Measurements from ENCODE around the gene DCHS1. TPM values are rescaled to one million over a fixed set of nuclear protein-coding genes. Genes with fewer than 3 reads are reported as not detected.

DCHS1 gene
- total RNA-seq, 2 donors from 2014 or later: 2.1 to 2.9 TPM

DNA sequence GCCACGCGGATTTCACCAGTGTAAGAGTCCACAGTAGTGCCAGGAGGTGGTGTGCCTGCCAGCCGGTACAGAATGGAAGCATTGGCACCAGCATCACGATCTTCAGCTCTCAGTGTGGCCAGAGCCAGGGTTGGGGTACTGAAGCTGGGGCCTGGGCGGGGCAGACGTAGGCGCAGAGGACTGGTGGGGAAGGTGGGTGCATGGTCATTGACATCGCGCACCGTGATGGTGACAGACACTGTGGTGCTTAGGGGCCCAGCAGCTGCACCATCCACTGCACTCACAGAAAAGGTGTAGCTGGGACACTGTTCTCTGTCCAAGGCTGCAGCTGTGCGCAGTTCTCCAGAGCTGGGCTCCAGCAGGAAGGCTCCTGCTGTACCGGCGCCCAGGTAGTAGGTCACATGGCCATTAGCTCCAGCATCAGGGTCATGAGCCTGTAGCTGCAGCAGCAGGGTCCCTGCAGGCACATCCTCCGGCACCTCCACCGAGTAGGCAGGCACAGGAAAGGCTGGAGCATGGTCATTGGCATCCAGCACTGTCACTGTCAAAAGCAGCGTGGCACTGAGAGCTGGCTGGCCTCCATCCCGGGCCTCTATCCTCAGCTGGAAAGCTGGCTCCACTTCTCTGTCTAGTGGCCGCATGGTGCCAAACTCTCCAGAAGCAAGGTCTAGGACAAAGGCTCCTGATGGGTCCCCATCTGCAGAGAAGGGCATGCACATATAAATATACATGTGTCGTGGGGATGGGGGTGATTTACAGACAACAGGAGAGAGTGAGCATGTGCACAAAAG is 28.4 kb downstream of the DCHS1 start:
- no peaks in the 10 kb centered on the region for H3K9me3 Mint-ChIP-seq
- DNase-seq: no peak
- peaks cover 20% of the 10 kb centered on the region for H3K4me1 Mint-ChIP-seq (ENCODE audit: low read depth)
- peak overlapping the region; percentile 23 to 38 for H3K4me3 Mint-ChIP-seq
- H3K36me3 Mint-ChIP-seq (ENCODE audit: insufficient read depth in 2 of 2): no peaks in the 10 kb centered on the region
- H3K27ac Mint-ChIP-seq: peak overlapping the region; percentile 29
- H3K27me3 Mint-ChIP-seq (ENCODE audit: low read depth): no peaks in the 10 kb centered on the region
- ATAC-seq (replicated peaks in 1 of 2): peak; percentile 8 to 17

- Mint-ChIP-seq H3K36me3 (ENCODE audit: insufficient read depth in 2 of 2) (no peaks in the 10 kb centered on the region), H3K4me3 (no peak overlapping the region), H3K27me3 (ENCODE audit: low read depth) (no peaks in the 10 kb centered on the region), H3K4me1 (ENCODE audit: low read depth) (peaks cover 20% of the 10 kb centered on the region), H3K27ac (no peak overlapping the region), H3K9me3 (no peaks in the 10 kb centered on the region)
- DNase-seq (no peak), ATAC-seq (replicated peaks in 1 of 2) (no peak)
Measured at GRCh38 chr11:6625832-6626420, 29.7 kb downstream of the DCHS1 start.

- DNase-seq (no peak), ATAC-seq (replicated peaks in 1 of 2) (no peak)
- Mint-ChIP-seq H3K9me3 (no peaks in the 10 kb centered on the region), H3K36me3 (ENCODE audit: insufficient read depth in 2 of 2) (no peaks in the 10 kb centered on the region), H3K4me3 (no peak overlapping the region), H3K4me1 (ENCODE audit: low read depth) (peaks cover 20% of the 10 kb centered on the region), H3K27me3 (ENCODE audit: low read depth) (no peaks in the 10 kb centered on the region), H3K27ac (no peak overlapping the region)
Measured at GRCh38 chr11:6625156-6625831, 30.3 kb downstream of the DCHS1 start.

- no peak for DNase-seq
- no peak overlapping the region for H3K27ac Mint-ChIP-seq
- H3K4me3 Mint-ChIP-seq: no peak overlapping the region
- no peaks in the 10 kb centered on the region for H3K36me3 Mint-ChIP-seq (ENCODE audit: insufficient read depth in 2 of 2)
- H3K27me3 Mint-ChIP-seq (ENCODE audit: low read depth): no peaks in the 10 kb centered on the region
- H3K4me1 Mint-ChIP-seq (ENCODE audit: low read depth): peaks cover 20% of the 10 kb centered on the region
- no peaks in the 10 kb centered on the region for H3K9me3 Mint-ChIP-seq
- no peak for ATAC-seq (replicated peaks in 1 of 2)
Measured at GRCh38 chr11:6623391-6624363, 31.9 kb downstream of the DCHS1 start.

DNA sequence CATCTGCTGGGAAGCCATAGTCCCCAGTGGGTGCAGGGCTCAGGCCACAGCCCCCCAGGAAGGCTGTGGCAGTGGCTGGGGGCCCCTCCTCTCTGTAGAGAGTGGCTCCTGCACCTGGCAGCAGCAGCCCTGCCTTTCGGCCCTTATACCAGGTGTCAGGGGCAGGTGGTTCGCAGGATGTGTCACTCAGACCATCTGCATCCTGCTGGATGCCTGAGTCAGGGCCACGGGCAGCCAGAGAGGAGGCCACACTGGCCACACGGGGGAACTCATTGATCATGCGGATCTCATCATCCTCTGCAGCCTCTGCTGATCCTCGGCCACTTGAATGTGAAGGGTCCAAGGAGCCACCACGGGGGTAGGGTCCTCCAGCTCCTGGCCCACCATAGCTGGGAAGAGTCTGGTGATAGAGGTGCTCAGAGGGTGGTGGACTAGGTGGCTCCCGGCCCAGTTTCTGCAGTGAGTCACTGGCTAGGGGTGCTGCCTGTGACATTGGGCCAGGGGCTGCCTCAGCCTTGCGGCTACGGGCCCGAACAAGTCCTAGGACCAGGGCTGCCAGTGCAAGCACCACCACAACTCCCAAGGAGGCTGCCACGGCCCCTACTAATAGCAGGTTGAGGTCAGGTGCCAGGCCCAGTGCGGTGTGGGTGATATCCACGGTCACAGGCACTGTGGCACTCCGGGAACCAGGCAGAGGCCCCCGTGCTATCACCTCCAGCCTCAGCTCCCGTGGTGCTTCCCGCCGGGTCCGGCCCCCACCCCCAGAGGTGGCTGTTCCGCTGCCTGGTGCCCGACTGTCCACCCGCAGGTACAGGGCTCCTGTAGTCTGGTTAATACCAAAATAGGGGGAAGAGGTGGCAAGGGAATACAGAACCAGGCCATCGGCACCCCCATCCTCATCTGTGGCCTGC is 33.1 kb downstream of the DCHS1 start:
- ATAC-seq (replicated peaks in 1 of 2) (no peak), DNase-seq (no peak)
- H3K36me3 Mint-ChIP-seq (ENCODE audit: insufficient read depth in 2 of 2): no peaks in the 10 kb centered on the region
- H3K4me1 Mint-ChIP-seq (ENCODE audit: low read depth): peaks cover 10% of the 10 kb centered on the region
- no peak overlapping the region for H3K27ac Mint-ChIP-seq
- no peaks in the 10 kb centered on the region for H3K9me3 Mint-ChIP-seq
- H3K4me3 Mint-ChIP-seq: no peak overlapping the region
- no peaks in the 10 kb centered on the region for H3K27me3 Mint-ChIP-seq (ENCODE audit: low read depth)

- H3K27me3 Mint-ChIP-seq (ENCODE audit: low read depth): no peaks in the 10 kb centered on the region
- ATAC-seq (replicated peaks in 1 of 2) (no peak), DNase-seq (no peak)
- H3K36me3 Mint-ChIP-seq (ENCODE audit: insufficient read depth in 2 of 2): no peaks in the 10 kb centered on the region
- H3K9me3 Mint-ChIP-seq: no peaks in the 10 kb centered on the region
- H3K27ac Mint-ChIP-seq: no peak overlapping the region
- H3K4me3 Mint-ChIP-seq: no peak overlapping the region
- H3K4me1 Mint-ChIP-seq (ENCODE audit: low read depth): peaks cover 4% of the 10 kb centered on the region
Measured at GRCh38 chr11:6621711-6622211, 33.8 kb downstream of the DCHS1 start.

DNA sequence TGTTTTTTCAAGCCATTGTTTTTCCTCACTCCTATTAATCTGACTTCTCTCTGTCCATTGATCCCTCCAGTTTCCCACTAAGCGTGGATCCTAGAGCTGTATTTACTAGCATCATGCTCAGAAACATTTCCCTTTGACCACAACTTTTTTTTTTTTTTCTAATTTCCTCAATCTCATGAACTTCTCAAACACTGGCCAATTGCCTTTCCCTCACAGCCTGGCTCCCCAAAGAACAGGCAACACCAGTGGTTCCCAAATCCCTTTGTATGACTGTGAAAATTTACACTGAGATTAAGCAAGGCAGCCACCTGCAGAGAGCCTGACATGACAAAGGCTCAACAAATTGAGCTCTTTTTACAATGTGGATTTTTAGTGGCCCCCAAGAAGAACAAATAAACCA is 35.0 kb downstream of the DCHS1 start:
- Mint-ChIP-seq H3K27ac (no peak overlapping the region), H3K4me3 (no peak overlapping the region), H3K4me1 (ENCODE audit: low read depth) (peaks cover 6% of the 10 kb centered on the region), H3K9me3 (no peaks in the 10 kb centered on the region), H3K36me3 (ENCODE audit: insufficient read depth in 2 of 2) (peaks cover 2 to 8% of the 10 kb centered on the region in 2 donors), H3K27me3 (ENCODE audit: low read depth) (no peaks in the 10 kb centered on the region)
- DNase-seq (no peak), ATAC-seq (replicated peaks in 1 of 2) (no peak)

GRCh38 chr11:6619004-6619745 is 36.4 kb downstream of the DCHS1 start, which contains the start of gene TPP1:
TPP1 (minus strand) TSS chr11:6619422; CDS start chr11:6619400, 22 bp downstream.
- no peaks in the 10 kb centered on the region for H3K9me3 Mint-ChIP-seq
- peak; percentile 95 for ATAC-seq (replicated peaks in 1 of 2)

DNA sequence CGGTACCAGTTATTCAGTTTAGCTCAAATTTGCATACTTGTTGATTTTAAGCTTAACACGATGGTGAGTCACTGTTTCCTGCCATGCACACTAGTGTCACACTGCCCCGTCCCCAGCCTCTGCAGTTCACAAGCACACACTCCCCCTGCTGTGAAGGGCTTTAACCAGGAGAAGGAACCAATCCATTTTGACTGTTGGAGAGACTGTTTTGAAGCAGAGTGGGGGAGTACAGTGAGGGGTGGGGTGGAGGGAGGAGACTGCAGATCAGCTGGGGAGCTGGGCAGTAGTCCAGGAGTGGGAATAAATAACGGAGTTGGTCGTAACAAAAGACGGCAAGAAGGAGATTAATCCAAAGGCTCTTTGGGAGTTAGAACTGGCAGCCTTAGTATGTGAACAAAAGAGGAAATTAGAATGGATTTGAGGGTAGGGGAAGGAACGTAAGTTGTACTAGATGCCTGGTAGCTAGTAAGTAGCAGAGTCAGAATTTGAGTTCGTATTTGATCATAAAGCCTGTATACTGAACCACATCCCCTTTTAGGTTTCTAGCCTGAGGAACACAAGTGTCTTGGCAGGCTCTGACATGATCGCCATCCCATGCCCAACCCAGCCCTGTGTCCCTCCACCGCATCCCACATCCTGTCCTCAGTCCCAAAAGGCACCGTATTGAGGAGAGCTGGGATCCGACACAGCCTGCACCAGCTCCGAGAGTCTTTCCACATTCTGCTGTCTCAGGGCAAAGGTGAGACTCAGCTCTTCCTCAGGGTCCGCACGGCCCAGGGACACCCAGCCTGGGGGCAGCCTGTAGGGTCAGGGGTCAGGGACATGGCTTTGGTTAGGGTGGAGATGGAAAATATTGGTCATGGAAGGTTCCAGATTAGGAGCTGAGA is 37.2 kb downstream of the DCHS1 start:
- Mint-ChIP-seq H3K4me1 (ENCODE audit: low read depth) (peaks cover 6% of the 10 kb centered on the region), H3K27ac (no peak overlapping the region)

More at GRCh38 chr11:6619004-6619745, 36.4 kb downstream of the DCHS1 start, which contains the start of gene TPP1:
- H3K27ac Mint-ChIP-seq: no peak within 1 kb of the TSS
- H3K4me3 Mint-ChIP-seq: no peak within 1 kb of the TSS
- H3K36me3 Mint-ChIP-seq (ENCODE audit: insufficient read depth in 2 of 2): peaks cover 2 to 10% of the 10 kb centered on the region in 2 donors
- H3K4me1 Mint-ChIP-seq (ENCODE audit: low read depth): peaks cover 6% of the 10 kb centered on the region
- DNase-seq: peak; percentile 91 to 92
- H3K27me3 Mint-ChIP-seq (ENCODE audit: low read depth): no peaks in the 10 kb centered on the region

DNA sequence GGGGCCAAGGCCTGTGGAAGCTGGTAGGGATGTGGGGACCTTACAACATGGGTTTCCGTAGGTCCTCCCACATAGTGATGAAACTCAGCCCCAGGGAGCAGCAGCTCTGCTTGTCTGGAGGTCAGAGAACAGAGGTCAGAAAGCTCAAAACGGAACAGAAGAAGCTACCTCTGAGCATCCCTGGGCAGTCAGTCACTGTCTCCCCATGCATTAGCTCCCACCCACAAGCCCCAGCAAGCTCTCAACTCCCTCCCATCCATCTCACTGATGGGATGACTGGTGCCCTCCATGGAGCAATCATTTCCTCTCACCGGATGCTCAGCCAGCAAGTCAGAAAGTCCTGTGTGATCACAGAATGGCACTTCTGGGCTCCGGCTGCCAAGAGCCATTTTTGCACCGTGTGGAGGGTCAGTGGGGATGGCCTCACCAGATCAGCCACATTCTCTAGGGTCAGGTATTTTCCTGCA is 38.3 kb downstream of the DCHS1 start:
- ATAC-seq (replicated peaks in 1 of 2) (no peak), DNase-seq (no peak)
- no peak overlapping the region for H3K27ac Mint-ChIP-seq
- peaks cover 6% of the 10 kb centered on the region for H3K4me1 Mint-ChIP-seq (ENCODE audit: low read depth)
- peaks cover 2 to 10% of the 10 kb centered on the region in 2 donors for H3K36me3 Mint-ChIP-seq (ENCODE audit: insufficient read depth in 2 of 2)
- H3K9me3 Mint-ChIP-seq: no peaks in the 10 kb centered on the region
- H3K27me3 Mint-ChIP-seq (ENCODE audit: low read depth): no peaks in the 10 kb centered on the region
- no peak overlapping the region for H3K4me3 Mint-ChIP-seq

More for the DNA sequence above, 37.2 kb downstream of the DCHS1 start:
- no peak overlapping the region for H3K4me3 Mint-ChIP-seq
- H3K36me3 Mint-ChIP-seq (ENCODE audit: insufficient read depth in 2 of 2): peaks cover 2 to 10% of the 10 kb centered on the region in 2 donors
- no peaks in the 10 kb centered on the region for H3K9me3 Mint-ChIP-seq
- no peaks in the 10 kb centered on the region for H3K27me3 Mint-ChIP-seq (ENCODE audit: low read depth)
- ATAC-seq (replicated peaks in 1 of 2): peak; percentile 58 to 64
- peak; percentile 64 to 73 for DNase-seq
